DMS114 treated with DMSO at 0.1 percent for 48 hours (cell line): ENCODE measurements around the gene GLIS2.

ENCODE experiments used
- DNase-seq: peaks from one replicate; lab custom pipeline; 2025; ENCODE audit not compliant: unreplicated experiment; lab: John Stamatoyannopoulos, UW

The GLIS2 gene

DNA sequence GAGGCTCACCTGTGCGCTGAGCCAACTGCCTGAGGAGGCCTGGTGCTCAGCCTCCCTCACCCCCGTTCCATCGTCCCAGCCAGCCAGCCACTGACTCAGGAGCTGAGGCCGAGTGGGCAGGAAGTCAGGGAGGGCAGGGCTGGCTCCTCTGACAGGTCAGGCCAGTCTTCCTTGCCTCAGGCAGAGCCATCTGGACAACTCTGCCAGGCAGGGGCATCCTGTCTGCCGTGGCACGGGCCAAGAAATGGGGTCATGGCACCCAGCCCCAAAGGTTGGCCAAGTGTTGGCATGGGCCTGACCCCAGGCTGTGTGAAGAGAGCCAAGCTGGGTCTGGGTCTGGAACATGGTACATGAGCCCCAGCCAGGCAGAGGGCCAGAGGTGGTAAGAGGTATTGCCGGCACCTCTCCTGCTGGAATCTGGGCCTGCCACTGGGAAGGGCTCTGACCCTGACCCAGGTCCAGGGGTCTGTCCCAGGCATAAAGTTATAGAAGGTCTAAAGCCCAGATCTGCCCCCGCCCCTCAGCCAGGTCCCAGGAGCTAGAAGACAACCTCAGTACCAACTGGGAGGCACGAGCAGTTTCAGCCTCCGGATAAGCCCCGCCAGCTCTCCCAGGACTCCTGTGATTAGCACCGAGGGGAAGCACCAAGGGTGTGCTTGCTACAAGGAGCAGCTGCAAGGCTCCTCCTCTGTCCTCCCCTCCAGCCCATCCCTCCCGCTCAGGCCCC lies 53.3 kb downstream of the GLIS2 start:
- no peak for DNase-seq

DNA sequence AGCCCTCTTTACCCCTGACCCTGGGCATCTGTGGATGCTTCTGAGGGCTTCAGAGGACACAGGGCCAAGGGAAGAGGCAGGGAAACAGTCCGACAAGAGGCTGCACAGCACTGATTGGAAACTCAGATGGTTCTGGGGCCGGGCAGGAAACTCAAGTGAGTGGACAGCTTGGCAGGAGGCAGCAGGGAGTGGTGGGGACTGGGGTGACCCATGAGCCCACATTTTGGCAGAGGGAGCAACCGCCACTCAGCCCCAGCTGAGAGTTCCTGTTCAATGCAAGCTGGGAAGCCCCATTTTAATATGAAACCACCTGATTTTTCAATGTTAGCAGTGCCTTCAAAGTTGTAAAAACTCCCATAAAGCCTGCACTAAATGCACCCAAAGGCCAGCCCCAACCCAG lies 54.3 kb downstream of the GLIS2 start:
- DNase-seq = no peak

DNA sequence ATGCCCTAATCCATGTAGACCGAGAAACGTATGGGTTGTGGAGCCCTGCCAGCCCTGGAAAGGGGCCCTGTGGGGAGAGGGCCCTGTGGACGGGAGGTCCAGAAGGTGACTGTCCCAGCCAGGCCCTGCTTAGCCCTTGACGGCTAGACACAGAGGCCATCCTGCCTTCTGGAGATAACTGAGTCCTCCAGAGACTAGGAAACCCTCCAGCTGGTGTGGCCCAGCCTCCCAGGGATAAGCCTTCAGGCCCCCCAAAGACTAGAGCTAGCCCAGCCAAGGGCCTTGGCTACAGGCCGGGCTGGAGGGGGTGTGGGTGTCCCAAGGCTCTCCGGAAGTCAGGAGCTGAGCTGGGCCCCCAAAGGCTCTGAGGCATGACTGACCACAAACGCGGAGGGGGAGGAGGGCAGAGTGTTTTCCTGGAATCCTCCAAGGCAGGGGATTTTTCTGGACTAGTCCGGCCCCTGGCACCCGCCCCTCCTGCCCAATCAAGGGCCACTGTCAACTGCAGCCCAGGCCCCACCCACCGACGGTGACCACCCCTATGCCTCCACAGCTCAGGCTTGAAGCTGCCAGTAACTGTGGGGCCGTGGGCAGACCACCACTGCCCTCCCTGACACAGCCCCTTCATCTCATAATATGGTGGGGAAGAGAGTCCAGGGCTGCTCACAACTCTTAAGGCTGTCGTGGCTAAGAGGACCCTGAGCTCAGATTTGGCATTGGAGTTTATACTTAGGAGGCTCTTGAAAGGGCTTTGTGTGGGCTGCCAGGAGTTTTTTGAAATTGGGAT lies 54.9 kb downstream of the GLIS2 start:
- DNase-seq = no peak

DNA sequence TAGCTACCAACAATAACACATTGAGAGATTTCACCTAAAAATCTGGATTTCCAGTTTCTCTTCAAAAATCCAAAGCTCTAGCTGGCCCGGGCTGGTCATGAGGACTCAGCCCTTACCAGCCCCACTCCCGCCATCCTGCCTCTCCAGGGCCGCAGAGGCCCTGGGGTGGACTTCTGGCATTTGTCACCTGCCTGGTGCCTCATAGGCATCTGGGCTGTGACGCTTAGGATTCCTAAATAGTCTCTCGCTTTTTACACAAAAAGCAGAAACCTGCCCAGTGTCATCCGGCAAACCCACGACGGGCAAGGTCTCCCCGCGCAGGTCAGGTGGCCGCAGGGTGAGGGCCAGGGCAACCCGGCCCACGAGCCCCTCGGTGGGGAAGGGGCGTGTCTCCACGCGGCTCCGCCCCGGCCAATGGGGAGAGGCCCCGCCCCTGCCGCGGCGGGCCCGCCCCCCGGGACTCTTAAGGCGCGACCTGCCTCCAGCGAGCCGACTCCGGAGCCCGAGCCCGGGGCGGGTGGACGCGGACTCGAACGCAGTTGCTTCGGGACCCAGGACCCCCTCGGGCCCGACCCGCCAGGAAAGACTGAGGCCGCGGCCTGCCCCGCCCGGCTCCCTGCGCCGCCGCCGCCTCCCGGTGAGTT lies 55.6 kb downstream of the GLIS2 start, which contains the start of gene VASN:
TSS of gene VASN (plus strand) at position 492 of the 644 bp plus-strand sequence. CDS start 9,030 bp downstream, outside the sequence.
- no peak for DNase-seq

DNA sequence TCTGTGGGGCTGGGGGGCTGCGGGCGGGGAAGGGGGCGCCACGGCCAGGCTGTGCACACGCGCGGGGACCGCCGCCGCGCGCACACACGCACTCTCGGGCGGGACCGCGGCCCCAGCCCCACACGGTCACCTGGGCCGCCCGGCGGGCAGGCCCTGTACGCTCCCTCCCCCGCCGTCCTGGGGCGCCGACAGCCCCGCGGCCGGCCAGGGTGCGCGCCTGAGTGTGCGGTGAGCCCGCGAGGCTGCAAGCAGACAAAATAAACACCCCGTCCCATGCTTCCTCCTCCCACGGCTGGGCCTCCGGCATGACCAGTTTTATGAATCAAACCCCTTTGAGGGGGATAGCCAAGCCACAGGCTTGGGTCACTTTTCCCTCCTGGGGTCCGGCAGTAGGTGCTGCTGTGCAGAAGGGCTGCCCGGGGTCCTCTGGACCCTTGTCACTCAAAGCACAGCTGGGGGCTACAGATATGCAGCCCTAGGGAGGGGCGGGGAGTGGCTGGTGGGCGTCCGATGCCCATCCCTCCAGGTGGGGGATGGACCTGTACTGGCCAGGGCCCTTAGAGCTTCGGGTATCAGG lies 56.2 kb downstream of the GLIS2 start:
- DNase-seq = no peak

DNA sequence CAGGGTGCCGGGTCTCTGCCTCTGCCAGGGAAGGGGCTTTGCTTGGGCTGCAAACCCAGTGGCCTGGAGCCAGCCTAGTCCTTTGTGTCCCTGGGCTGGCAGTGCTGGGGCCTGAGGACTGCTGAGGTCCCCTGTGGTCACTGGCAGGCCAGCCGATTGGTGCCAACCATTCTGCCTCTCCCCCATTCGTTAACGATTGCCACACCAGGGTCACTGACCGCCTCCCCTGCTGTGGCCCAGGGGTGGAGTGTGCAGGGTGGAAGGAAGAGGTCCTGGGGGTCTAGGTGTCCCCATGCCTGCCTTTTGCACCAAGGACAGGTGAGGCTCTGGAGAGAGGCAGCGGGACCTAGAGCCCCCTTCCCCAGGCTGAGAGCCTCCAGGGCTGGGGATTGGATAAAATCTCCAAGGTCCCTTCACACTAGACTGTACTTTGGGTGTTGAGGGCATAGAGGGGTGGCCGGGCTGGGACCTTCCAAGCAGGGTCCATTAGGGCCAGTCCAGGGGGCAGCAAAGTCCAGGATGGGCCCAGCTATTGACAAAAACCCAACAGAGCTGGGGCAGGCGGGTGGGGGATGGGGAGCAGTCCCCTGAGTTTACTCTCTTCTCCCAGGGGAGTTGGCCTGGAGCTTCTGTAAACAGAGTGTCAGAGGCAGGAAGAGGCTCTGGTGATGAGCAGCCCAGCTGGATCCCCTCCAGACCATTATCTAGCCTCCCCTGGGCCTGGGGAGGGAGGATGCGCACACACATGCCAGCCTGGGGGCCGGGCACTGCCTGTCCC lies 56.9 kb downstream of the GLIS2 start:
- DNase-seq = no peak

DNA sequence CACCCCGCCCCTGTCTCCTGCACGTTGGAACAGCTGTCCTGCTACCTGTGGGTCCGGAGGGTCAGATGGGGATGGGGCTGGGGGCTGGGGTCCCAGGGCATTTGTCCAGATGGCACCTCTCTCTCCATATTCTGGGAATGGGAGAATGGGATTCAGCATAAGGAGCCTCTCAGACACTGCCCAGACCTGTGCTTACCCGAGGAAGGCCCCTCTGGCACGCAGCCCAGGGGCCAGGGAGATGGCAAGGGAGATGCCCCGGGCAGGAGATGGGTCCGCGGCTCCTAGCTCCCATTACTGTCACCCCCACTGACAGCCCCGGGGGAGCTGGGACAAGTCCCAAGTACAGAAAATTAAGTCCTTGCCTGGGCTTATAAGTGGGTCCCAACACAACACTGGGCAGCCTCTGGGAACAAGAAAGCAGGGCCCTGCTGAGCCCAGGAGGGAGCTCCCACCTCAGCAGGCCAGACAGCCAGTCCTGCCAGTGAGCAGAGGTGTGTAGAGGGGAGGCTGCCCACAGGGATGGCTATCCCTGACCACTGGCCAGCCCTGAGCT lies 57.6 kb downstream of the GLIS2 start:
- DNase-seq = no peak

DNA sequence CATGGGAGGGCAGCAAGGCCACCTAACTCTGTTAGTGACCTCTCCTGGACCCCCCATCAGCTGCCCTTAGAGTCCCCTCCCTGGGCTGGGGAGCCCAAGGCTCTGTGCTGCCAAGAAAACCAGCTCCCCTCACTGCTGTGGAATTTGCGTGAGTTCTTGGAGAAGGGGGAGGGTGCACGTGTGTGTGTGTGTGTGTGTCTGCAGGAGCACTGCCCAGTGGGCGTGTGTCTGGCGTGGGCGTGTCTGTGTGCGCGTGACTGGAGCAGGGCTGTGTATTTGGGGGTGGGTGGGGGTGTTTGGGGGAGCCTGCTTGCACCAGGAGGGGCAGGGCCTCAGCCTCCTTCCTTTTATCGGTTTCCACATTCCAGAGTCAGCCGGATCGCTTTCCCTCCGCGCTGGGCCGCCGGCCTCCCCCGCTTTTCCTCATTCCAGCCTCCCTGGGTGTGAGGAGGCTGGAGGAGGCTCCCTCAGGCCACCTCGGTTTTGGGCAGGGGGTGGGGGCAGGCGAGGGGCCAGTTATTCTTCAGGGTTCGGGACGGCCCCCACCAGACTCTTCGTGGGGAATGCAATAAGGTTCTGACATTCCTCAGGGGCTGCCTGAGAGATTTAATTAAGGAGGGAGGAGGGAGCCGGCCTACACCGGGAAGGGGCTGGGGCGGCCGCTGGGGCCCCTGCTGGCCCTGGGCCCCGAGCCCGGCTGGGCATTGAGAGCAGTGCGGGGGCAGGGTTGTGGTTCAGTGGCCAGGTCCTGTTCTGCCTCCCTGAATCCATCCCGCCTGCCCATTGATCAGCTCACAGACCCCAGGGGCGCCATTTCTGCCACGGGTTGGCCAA lies 58.3 kb downstream of the GLIS2 start:
- DNase-seq = no peak

DNA sequence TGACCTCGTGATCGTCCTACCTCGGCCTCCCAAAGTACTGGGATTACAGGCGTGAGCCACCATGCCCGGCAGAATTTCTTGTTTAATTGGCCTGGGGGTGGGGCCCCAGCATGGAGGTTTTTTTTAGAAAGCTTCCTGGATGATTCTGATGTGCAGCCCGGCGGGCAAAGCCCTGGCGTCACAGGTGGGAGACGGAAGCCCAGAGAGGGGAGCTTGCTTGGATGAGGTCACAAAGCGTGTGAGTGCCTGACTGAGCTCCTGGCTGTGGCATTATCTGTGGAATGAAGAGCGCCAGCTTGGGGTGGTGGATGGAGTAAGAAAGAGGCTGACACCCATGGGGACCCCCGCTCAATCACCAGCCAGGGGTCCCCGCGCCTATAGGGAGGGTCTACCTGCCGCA lies 59.9 kb downstream of the GLIS2 start:
- no peak for DNase-seq

DNA sequence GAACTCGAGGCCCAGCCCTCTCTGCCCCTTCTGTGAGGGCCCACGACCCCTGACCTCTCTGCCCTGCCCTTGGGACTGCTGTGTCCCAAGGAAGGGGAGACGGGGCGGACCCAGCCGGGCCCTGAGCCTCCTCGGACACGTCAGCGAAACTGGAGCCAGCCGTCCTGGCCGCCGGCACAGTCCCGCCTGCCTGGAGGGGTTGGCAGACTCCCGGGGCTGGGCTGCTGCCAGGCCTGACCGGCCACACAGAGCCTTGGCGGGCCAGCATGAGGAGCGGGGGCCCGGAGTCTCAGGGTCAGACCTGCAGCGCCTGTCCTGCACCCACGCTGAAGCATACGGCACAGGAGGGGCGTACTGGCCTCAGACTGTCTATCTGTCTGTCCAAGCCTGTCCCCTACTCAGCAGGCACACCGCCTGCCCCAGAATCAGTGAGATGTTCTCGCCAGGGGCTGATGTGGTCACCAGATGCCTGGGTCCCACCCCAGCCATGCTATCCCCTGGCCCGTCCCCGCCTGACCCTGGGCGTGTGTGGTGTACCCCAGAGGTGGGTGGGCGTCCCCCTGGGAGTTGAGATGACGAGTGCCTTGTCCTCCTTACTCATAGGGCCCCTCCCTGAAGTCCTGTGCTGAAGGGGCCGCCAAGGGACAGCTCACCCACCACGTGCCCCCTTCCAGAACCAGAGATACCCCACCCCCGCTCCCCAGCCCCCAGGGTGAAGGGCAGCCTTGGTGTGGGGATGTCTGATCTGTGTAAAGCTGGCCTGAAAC lies 60.4 kb downstream of the GLIS2 start:
- DNase-seq = no peak

DNA sequence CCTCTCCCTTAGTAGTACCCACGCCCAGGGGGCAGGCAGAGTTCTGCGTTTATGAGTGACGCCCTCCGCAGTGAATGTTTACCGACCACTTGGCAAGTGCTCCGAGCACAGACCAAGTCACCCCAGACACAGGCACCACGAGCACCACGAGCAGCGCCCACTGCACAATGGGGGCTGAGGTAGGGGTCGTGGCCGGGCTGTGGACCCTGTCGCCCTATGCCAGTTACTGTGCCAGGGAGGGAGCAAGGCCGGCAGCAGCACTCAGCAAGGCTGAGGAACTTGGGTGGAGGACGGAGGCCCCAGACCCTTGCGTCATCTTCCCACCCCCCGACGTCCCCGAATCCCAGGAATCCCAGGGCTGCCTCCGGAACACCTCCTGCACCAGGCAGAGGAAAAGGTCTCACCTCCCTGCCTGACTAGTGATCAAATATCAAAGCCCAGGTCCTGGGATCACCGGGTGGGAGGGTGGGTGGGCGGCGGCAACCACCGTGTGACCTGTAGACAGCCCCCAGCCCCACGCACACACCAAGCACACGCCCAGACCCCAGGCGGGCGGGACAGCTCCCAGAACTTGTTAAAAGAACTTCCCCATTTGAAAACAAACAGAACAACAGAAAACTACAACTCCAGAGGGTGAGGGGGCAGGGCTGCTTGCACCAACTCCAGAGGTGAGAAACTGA lies 61.2 kb downstream of the GLIS2 start:
- DNase-seq = no peak

DNA sequence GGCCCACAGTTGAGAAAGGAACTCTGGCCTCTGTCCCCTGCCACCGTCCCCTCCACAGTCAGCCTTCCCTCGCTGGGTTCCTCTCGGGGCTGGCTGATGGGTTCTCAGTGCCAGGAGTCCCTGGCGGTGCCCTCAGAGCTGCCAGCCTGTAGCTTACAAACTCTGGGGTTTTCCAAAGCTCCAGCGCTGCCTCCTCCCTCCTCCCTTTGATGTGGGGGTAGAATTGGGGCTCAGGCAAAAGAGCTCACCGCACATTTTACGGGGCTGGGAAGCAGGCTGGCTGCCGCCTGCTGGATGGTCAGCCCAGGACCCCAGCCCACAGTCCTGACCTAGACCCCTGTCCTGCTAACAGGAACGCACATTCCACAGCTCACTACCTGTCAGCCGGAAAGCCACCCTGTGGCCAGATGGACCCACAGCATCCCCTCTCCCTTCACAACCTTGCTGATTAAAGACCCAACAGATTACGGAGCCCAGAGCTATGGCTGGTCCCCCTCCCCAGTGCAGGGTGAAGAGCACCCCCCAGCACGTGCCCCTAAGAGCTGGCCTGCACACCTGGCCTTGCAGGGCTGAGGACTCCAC lies 61.8 kb downstream of the GLIS2 start:
- DNase-seq = no peak

DNA sequence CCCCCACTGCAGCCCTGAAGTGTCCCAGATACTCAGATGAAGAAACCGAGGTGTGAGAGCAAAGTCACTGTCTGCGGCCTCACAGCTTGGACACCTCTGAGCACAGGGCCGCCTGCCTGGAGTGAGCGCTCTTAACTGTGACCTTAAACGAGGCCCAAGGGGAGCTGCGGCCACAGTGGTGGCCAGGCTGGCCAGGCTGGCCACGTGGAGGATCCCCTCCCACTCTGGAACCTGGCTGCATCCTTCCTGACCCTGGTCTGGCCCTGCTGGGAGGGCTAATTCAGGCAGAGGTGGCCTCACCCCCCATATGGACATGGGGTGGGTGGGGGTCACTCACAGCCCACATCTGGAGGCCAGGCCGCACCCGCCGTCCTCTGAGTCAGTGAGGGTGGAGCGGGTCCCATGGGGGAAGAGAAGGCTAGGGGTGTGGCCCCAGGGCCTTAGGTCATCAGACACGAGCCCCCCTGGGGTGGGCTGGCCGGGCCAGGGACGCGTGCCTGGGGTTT lies 62.3 kb downstream of the GLIS2 start:
- no peak for DNase-seq

DNA sequence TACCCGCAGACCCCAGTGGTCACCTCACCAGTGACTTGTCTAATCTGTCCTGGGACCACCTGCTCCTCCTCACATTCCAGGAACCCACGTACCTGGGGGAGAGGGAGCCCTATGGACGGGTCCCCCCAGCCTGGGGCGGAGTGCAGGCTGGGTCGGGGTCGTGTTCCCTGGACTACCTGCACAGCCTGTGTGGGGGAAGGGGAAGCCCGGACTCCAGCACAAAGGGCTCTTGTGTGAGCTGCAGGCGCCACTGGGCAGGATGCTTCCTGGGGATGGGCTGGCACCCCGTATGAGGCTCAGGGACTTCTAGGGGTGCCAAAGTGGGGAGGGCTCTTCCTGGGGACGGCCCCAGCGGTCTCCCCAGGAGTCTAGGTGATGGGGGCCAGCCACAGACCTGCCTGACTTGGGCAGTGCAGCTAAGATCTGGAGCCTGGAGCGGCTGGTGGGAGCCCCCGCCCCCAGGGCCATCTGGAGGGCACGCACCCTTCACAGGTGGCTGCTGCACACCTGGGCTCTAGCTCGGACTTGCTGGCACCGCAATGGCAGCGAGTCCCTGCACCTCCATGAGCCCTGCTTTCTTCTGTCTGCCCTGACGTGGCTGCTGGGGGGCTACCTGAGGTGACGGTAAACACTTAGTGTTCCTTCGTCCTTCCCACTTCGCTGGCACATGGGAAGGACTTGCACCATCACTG lies 63.3 kb downstream of the GLIS2 start:
- no peak for DNase-seq

DNA sequence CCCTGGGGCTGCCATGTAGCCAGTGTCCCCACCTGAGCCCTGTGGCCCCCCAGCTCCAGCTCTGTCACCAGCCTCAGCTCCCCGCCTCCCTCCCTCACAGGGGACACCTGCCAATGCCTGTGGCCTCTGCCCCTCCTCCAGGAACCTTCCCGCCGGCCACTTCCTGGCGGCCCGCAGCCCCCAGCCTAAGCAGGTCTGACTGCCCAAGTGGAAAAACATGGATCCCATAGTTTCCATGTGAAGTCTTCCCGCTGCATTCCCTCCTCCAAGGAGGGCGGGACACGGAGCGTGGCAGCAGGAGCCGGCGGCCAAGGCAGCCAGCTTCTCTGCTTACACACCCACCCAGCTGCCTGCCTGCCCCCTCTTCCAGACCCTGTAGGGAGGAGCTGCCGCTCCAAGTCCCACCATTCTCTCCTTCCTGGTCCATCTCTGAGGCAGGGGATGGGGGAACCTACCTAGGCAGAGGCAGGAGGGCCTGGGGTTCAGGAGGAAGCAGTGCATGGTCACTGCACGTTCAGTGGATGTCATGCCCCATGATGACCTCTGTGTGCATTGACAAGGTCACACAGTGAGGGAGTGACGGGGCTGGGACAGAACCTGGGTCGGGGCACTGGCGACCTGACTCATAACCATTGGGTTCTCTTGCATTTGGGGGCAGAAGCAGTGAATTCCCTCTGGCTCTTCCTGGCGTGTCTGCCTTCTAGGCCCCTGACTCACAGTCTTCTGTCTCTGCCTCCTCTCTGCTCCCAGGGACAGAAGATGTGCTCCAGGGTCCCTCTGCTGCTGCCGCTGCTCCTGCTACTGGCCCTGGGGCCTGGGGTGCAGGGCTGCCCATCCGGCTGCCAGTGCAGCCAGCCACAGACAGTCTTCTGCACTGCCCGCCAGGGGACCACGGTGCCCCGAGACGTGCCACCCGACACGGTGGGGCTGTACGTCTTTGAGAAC lies 64.5 kb downstream of the GLIS2 start:
- DNase-seq = no peak
